ENCODE measurements around the gene GMPR.

Gene GMPR

DNA sequence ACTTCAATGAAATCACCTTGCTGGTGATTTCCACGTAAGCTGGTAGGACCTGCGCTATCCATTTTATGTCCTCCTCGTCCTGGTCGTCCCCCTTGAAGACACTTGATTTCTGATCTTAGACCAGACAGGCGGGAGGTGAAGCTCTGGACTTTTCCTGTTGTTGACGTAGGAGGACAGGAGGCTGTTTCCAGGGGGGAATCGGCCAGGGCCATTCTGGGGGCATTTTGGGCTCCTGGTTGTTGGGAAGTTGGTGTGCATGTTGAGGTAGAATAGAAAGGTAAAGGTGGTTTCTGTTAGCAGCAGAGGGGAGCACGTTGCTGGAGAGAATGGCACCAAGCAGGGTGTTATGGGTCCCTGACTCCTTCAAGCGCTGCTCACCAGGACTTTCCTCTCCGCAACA is 56.0 kb downstream of the GMPR start:
- no peaks in the 10 kb centered on the region for H3K4me1 ChIP-seq (ENCODE audit: control insufficient read depth, low read depth, low read length)
- no peak overlapping the region for H3K4me2 ChIP-seq (ENCODE audit: low read length)
- no peak overlapping the region for H2BK15ac ChIP-seq (replicated peaks; ENCODE audit: low read depth)
- no peak overlapping the region for H3K23ac ChIP-seq (ENCODE audit: low read length)
- H3K18ac ChIP-seq (ENCODE audit: low read length) = no peak overlapping the region
- no peaks in the 10 kb centered on the region for H3K79me2 ChIP-seq (ENCODE audit: control insufficient read depth, insufficient read depth, low read length)
- no peak overlapping the region for H3K56ac ChIP-seq (ENCODE audit: low read length)
- H2BK5ac ChIP-seq (ENCODE audit: low read length) = no peak overlapping the region
- H3K27me3 ChIP-seq (ENCODE audit: insufficient read depth, low read length, poor library complexity) = no peaks in the 10 kb centered on the region
- no peak overlapping the region for H3K9ac ChIP-seq (ENCODE audit: low read length)
- H4K5ac ChIP-seq (ENCODE audit: low read length) = no peak overlapping the region
- no peak overlapping the region for H3K27ac ChIP-seq (ENCODE audit: low read depth, low read length)
- H3K79me1 ChIP-seq (ENCODE audit: low read length) = no peaks in the 10 kb centered on the region
- no peak overlapping the region for H3K4me3 ChIP-seq (ENCODE audit: low read length)
- no peak overlapping the region for H2BK120ac ChIP-seq (ENCODE audit: low read depth, low read length)
- H2AK5ac ChIP-seq (ENCODE audit: low read length) = no peak overlapping the region
- H3K36me3 ChIP-seq (ENCODE audit: control insufficient read depth, insufficient read depth, low read length) = no peaks in the 10 kb centered on the region
- DNase-seq = no peak
- H4K8ac ChIP-seq (ENCODE audit: low read depth, low read length) = no peak overlapping the region
- H3K4ac ChIP-seq (ENCODE audit: low read depth, low read length) = no peak overlapping the region
- no CpG with 5 or more reads among the region's 10 CpGs for WGBS (ENCODE audit: extremely low coverage, insufficient coverage, low lambda C conversion rate)

DNA sequence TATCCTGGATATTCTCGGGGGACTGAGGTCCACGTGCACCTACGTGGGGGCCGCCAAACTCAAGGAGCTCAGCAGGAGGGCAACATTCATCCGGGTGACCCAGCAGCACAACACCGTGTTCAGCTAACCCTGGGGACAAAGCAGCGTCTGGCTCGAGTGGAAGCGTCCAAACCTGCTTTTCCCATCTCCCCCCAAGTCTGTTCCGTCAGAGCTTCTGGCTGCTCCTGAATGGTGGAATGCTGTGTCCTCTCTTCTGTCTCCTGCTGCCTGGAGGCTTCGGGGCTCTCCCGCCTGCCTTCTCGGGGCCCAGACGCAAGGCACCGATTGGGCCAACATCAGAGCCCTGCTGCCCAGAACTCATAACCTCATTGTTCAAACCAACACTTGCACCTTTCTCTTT is 56.7 kb downstream of the GMPR start:
- no peak overlapping the region for H3K9ac ChIP-seq (ENCODE audit: low read length)
- H3K27ac ChIP-seq (ENCODE audit: low read depth, low read length) = no peak overlapping the region
- H3K79me1 ChIP-seq (ENCODE audit: low read length) = no peaks in the 10 kb centered on the region
- no peak overlapping the region for H2BK5ac ChIP-seq (ENCODE audit: low read length)
- no peak for DNase-seq
- no peak overlapping the region for H3K23ac ChIP-seq (ENCODE audit: low read length)
- no peak overlapping the region for H2AK5ac ChIP-seq (ENCODE audit: low read length)
- H2BK15ac ChIP-seq (replicated peaks; ENCODE audit: low read depth) = no peak overlapping the region
- no peaks in the 10 kb centered on the region for H3K36me3 ChIP-seq (ENCODE audit: control insufficient read depth, insufficient read depth, low read length)
- no peaks in the 10 kb centered on the region for H3K27me3 ChIP-seq (ENCODE audit: insufficient read depth, low read length, poor library complexity)
- no peak overlapping the region for H3K4me2 ChIP-seq (ENCODE audit: low read length)
- H3K4ac ChIP-seq (ENCODE audit: low read depth, low read length) = no peak overlapping the region
- H3K18ac ChIP-seq (ENCODE audit: low read length) = no peak overlapping the region
- H3K79me2 ChIP-seq (ENCODE audit: control insufficient read depth, insufficient read depth, low read length) = no peaks in the 10 kb centered on the region
- H4K8ac ChIP-seq (ENCODE audit: low read depth, low read length) = no peak overlapping the region
- no CpG with 5 or more reads among the region's 15 CpGs for WGBS (ENCODE audit: extremely low coverage, insufficient coverage, low lambda C conversion rate)
- H4K5ac ChIP-seq (ENCODE audit: low read length) = no peak overlapping the region
- no peak overlapping the region for H3K56ac ChIP-seq (ENCODE audit: low read length)
- H3K4me1 ChIP-seq (ENCODE audit: control insufficient read depth, low read depth, low read length) = no peaks in the 10 kb centered on the region
- H2BK120ac ChIP-seq (ENCODE audit: low read depth, low read length) = no peak overlapping the region
- H3K4me3 ChIP-seq (ENCODE audit: low read length) = no peak overlapping the region

DNA sequence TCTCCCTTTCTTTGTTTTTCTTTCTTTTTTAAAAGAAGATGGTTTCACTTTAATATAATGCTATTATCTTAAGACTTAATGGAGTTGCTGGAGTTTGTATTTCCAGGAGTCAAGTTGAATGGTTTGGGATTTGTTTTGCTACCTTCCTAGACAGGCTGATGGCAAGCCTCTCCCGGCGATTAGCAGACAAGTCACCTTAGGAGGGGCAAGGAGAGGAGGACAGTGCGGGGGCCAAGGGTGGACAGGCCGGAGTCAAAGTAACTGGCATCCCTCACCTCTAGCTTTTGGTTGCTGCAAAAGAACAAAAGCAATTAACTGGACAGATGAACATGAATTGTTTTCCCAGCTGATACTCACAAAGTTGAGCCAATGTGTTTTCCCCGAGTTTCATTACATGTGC is 57.1 kb downstream of the GMPR start:
- H3K56ac ChIP-seq (ENCODE audit: low read length) = no peak overlapping the region
- no peak overlapping the region for H2BK15ac ChIP-seq (replicated peaks; ENCODE audit: low read depth)
- H3K27me3 ChIP-seq (ENCODE audit: insufficient read depth, low read length, poor library complexity) = no peaks in the 10 kb centered on the region
- no peaks in the 10 kb centered on the region for H3K79me1 ChIP-seq (ENCODE audit: low read length)
- no peak overlapping the region for H4K5ac ChIP-seq (ENCODE audit: low read length)
- no peak overlapping the region for H3K27ac ChIP-seq (ENCODE audit: low read depth, low read length)
- no peak overlapping the region for H2BK120ac ChIP-seq (ENCODE audit: low read depth, low read length)
- H3K4me1 ChIP-seq (ENCODE audit: control insufficient read depth, low read depth, low read length) = no peaks in the 10 kb centered on the region
- no peak overlapping the region for H2BK5ac ChIP-seq (ENCODE audit: low read length)
- H4K8ac ChIP-seq (ENCODE audit: low read depth, low read length) = no peak overlapping the region
- no peak overlapping the region for H3K18ac ChIP-seq (ENCODE audit: low read length)
- H3K23ac ChIP-seq (ENCODE audit: low read length) = no peak overlapping the region
- no peak overlapping the region for H3K9ac ChIP-seq (ENCODE audit: low read length)
- no CpG with 5 or more reads among the region's 5 CpGs for WGBS (ENCODE audit: extremely low coverage, insufficient coverage, low lambda C conversion rate)
- no peak overlapping the region for H2AK5ac ChIP-seq (ENCODE audit: low read length)
- no peak overlapping the region for H3K4me3 ChIP-seq (ENCODE audit: low read length)
- H3K79me2 ChIP-seq (ENCODE audit: control insufficient read depth, insufficient read depth, low read length) = no peaks in the 10 kb centered on the region
- H3K36me3 ChIP-seq (ENCODE audit: control insufficient read depth, insufficient read depth, low read length) = no peaks in the 10 kb centered on the region
- no peak for DNase-seq
- H3K4me2 ChIP-seq (ENCODE audit: low read length) = no peak overlapping the region
- H3K4ac ChIP-seq (ENCODE audit: low read depth, low read length) = no peak overlapping the region

DNA sequence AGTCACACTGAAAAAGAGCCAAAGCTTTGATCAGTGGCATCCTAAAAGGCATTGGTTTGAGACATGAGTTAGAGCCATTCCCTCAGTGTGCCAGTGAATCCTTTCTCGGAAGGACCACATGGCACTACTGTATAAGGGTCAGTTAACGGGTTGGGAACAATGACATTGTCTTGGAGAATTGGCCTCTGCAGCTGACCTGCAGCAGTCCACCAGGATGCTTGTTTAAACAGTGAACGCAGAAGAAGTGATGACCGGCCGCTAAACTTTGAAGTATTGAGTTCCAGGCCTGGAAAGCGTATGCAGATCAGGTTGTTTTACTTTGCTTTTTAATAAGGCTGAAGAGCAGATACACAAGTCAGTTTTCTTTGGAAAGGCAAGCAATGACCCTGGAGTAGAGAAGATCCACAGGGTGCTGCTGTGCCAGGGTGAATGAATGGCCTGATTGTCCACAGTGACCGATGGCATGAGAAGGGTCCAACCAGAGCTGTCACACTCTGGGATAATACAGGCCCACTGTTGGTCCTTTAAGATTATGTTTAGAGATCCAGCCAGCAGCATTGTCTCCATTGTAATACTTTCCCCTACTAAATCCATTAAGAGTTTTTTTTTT is 57.8 kb downstream of the GMPR start:
- WGBS (ENCODE audit: extremely low coverage, insufficient coverage, low lambda C conversion rate) = no CpG with 5 or more reads among the region's 7 CpGs
- no peak overlapping the region for H3K4ac ChIP-seq (ENCODE audit: low read depth, low read length)
- H3K9ac ChIP-seq (ENCODE audit: low read length) = no peak overlapping the region
- H3K23ac ChIP-seq (ENCODE audit: low read length) = no peak overlapping the region
- no peaks in the 10 kb centered on the region for H3K4me1 ChIP-seq (ENCODE audit: control insufficient read depth, low read depth, low read length)
- no peak overlapping the region for H3K18ac ChIP-seq (ENCODE audit: low read length)
- no peaks in the 10 kb centered on the region for H3K27me3 ChIP-seq (ENCODE audit: insufficient read depth, low read length, poor library complexity)
- H3K4me3 ChIP-seq (ENCODE audit: low read length) = no peak overlapping the region
- H4K8ac ChIP-seq (ENCODE audit: low read depth, low read length) = no peak overlapping the region
- H4K5ac ChIP-seq (ENCODE audit: low read length) = no peak overlapping the region
- H3K79me2 ChIP-seq (ENCODE audit: control insufficient read depth, insufficient read depth, low read length) = no peaks in the 10 kb centered on the region
- no peaks in the 10 kb centered on the region for H3K79me1 ChIP-seq (ENCODE audit: low read length)
- H3K56ac ChIP-seq (ENCODE audit: low read length) = no peak overlapping the region
- no peak overlapping the region for H3K27ac ChIP-seq (ENCODE audit: low read depth, low read length)
- no peak overlapping the region for H2AK5ac ChIP-seq (ENCODE audit: low read length)
- no peak overlapping the region for H2BK5ac ChIP-seq (ENCODE audit: low read length)
- H2BK120ac ChIP-seq (ENCODE audit: low read depth, low read length) = no peak overlapping the region
- no peak overlapping the region for H3K4me2 ChIP-seq (ENCODE audit: low read length)
- no peaks in the 10 kb centered on the region for H3K36me3 ChIP-seq (ENCODE audit: control insufficient read depth, insufficient read depth, low read length)
- H2BK15ac ChIP-seq (replicated peaks; ENCODE audit: low read depth) = no peak overlapping the region
- DNase-seq = no peak

DNA sequence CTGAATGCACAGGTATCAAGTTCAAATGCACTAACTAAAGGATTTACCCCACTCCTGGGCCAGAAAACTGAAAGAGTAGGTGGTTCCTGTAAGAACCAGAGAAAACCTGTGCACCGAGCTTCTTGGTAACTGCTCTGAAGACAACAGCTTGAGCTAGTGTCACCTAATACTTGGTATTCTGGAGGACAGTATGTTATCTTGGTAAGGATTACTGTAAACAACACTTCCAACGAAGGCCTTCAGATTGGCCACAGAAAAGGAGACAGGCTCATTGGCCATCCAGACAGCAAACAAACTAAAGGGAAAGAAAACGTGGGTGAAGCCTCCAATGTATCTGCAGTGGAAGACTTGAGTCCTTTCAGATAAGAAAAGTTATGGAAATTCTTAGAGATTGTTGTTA is 61.5 kb downstream of the GMPR start:
- no peak overlapping the region for H3K56ac ChIP-seq (ENCODE audit: low read length)
- no peaks in the 10 kb centered on the region for H3K79me2 ChIP-seq (ENCODE audit: control insufficient read depth, insufficient read depth, low read length)
- no peak for DNase-seq
- H3K27me3 ChIP-seq (ENCODE audit: insufficient read depth, low read length, poor library complexity) = no peaks in the 10 kb centered on the region
- H3K36me3 ChIP-seq (ENCODE audit: control insufficient read depth, insufficient read depth, low read length) = no peaks in the 10 kb centered on the region
- H4K5ac ChIP-seq (ENCODE audit: low read length) = no peak overlapping the region
- no peak overlapping the region for H3K9ac ChIP-seq (ENCODE audit: low read length)
- H3K27ac ChIP-seq (ENCODE audit: low read depth, low read length) = no peak overlapping the region
- no CpG with 5 or more reads among the region's 3 CpGs for WGBS (ENCODE audit: extremely low coverage, insufficient coverage, low lambda C conversion rate)
- H3K4me1 ChIP-seq (ENCODE audit: control insufficient read depth, low read depth, low read length) = peaks cover 3% of the 10 kb centered on the region
- H3K4me2 ChIP-seq (ENCODE audit: low read length) = no peak overlapping the region
- H2BK120ac ChIP-seq (ENCODE audit: low read depth, low read length) = no peak overlapping the region
- H3K23ac ChIP-seq (ENCODE audit: low read length) = no peak overlapping the region
- H2AK5ac ChIP-seq (ENCODE audit: low read length) = no peak overlapping the region
- no peak overlapping the region for H4K8ac ChIP-seq (ENCODE audit: low read depth, low read length)
- no peak overlapping the region for H2BK15ac ChIP-seq (replicated peaks; ENCODE audit: low read depth)
- no peak overlapping the region for H3K18ac ChIP-seq (ENCODE audit: low read length)
- H2BK5ac ChIP-seq (ENCODE audit: low read length) = no peak overlapping the region
- H3K4me3 ChIP-seq (ENCODE audit: low read length) = no peak overlapping the region
- no peak overlapping the region for H3K4ac ChIP-seq (ENCODE audit: low read depth, low read length)
- H3K79me1 ChIP-seq (ENCODE audit: low read length) = no peaks in the 10 kb centered on the region

DNA sequence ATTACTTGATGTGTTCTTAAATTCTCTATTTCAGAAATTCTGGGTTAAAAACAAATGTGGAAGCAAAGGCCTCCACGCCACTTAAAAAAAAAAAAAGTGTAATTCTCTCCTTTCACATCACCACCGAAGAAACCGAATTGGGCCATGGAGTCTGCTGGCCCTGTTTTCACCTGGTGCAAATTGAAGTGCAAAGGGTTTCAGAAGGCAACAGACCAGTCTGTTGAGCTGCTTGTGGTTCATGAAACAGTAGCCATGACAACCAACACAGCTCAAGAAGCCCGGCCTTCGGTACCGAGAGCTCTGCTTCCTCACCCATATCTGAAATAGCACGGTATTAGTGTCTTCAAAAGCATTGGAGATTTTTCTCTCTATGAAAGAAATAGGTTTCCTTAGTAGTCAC is 63.1 kb downstream of the GMPR start:
- Histone ChIP-seq H2BK120ac (ENCODE audit: low read depth, low read length) (no peak overlapping the region), H3K79me1 (ENCODE audit: low read length) (no peaks in the 10 kb centered on the region), H3K4ac (ENCODE audit: low read depth, low read length) (no peak overlapping the region), H2AK5ac (ENCODE audit: low read length) (no peak overlapping the region), H3K27me3 (ENCODE audit: insufficient read depth, low read length, poor library complexity) (no peaks in the 10 kb centered on the region), H3K23ac (ENCODE audit: low read length) (no peak overlapping the region), H4K5ac (ENCODE audit: low read length) (no peak overlapping the region), H3K4me3 (ENCODE audit: low read length) (no peak overlapping the region), H2BK5ac (ENCODE audit: low read length) (no peak overlapping the region), H3K27ac (ENCODE audit: low read depth, low read length) (no peak overlapping the region), H3K9ac (ENCODE audit: low read length) (no peak overlapping the region), H3K79me2 (ENCODE audit: control insufficient read depth, insufficient read depth, low read length) (no peaks in the 10 kb centered on the region), H4K8ac (ENCODE audit: low read depth, low read length) (no peak overlapping the region), H3K4me1 (ENCODE audit: control insufficient read depth, low read depth, low read length) (peaks cover 3% of the 10 kb centered on the region), H3K36me3 (ENCODE audit: control insufficient read depth, insufficient read depth, low read length) (no peaks in the 10 kb centered on the region), H3K56ac (ENCODE audit: low read length) (no peak overlapping the region), H3K18ac (ENCODE audit: low read length) (no peak overlapping the region), H3K4me2 (ENCODE audit: low read length) (no peak overlapping the region), H2BK15ac (replicated peaks; ENCODE audit: low read depth) (no peak overlapping the region)
- peak; percentile 55 for DNase-seq
- no CpG with 5 or more reads among the region's 7 CpGs for WGBS (ENCODE audit: extremely low coverage, insufficient coverage, low lambda C conversion rate)

Data from mesendoderm (in vitro differentiated cells).